NCI-H2029 treated with DMSO at 0.1 percent for 48 hours (cell line): ENCODE results near the gene LHX2.

Experiments
- DNase-seq: peaks from one replicate; lab custom pipeline; 2025; lab: John Stamatoyannopoulos, UW

Gene LHX2

DNA sequence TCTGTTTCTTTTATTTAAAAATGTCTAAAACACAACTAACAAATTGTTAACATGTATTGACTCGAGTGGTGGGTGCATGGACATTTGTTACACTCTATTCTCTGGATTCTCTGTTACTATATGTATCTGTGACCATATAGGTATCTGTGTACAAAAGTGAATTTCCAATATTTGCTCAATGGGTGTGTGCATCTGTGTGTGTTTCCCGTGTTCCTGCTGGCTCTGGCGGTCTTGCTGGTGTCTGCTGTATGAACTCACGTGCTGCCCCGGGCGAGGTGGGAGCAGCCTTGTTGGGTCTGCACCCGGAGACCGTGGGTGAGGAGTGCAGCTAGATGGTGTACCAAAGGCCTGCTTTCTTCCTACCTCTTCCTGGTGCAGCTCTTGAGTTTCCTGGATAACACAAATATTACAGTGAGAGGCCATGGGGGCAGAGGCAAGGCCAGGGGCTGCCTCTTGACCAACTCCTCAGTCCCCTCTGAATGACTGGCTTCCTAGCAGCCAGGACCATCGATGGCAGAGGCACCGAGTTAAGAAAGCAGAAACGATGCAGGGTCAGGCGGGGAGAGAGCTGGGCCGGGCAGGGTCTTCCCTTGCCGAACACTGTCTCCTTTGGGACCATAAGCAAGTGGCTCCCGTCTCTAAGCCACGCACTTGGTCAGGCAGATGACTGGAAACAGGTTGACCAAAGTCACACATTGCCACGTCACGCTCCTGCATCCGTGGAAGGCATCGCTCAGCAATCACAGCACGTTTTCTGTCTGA lies 49.5 kb downstream of the LHX2 start:
- no peak for DNase-seq

GRCh38 chr9:124062172-124062571 lies 50.6 kb downstream of the LHX2 start:
- no peak for DNase-seq

DNA sequence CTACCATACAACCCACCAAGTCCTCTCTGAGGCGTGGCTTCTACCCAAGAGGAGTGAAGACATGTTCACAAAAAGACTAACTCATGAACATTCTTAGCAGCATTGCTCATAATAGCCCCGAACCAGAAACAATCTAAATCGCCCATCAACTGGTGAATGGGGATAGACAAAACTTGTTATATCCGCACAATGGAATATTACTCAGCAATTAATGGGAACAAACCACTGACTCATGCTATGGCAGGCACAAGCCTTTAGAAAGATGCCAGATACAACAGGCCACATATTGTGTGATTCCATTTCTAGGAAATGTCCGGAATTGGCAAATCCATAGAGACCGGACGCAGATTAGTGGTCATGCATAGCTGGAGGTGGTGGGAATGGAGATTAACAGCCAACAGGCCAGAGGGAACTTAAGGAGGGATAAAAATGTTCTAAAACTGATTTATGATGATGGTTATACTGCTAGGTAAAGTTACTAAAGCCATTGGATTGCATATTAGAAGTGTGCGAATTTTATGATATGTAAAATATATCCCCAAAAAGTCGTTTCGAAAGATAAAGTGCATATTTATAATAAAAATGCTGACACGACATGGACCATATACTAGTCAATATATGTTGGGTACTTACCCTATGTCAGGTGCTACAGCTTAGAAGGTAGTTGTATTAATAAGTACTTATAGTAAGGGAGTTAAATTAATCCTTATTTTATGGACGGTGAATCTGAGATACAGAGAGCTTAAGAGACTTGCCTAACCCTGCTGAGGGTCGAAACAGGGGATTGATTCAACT lies 55.4 kb downstream of the LHX2 start:
- DNase-seq, result no peak

DNA sequence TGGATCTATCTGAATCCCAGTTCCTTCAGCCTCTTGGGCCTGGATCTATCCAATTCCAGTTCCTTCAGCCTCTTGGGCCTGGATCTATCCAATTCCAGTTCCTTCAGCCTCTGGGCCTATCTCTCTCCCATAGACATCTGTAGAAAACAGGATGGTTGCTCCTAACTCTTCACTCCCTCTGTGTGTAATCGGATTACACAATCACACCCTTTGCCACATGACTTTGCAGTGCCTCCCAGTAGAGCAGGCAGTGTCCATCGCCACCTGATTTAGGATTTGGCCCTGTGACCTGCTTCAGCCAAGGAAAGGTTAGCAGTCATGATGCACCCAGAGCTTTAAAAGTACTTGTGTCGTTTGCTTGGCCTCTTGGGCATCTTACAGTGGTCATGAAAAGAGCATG lies 56.7 kb downstream of the LHX2 start:
- no peak for DNase-seq

DNA sequence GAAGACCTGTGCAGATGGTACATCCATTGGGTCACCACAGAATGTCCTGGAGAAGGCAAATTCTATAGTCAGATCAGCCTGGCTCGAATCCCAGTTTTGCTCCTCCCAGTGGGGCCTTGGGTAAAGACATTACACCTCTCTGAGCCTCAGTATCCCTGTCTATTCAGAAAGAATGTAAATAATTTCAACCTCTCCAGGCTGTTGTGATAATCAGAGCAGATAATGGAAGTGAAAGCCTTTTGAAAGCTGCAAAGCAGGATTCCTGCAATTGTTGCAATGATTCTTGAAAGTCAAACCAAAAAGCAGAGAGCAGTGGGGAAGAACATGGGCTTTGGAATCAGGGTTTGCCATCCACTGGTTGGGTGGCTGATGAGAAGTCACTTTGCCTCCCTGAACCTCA lies 63.2 kb downstream of the LHX2 start:
- DNase-seq, result no peak

- no peak for DNase-seq
These were observed 64.2 kb downstream of the LHX2 start for GRCh38 chr9:124075761-124076160.

- no peak for DNase-seq
These were observed 66.5 kb downstream of the LHX2 start for GRCh38 chr9:124077915-124078572.

DNA sequence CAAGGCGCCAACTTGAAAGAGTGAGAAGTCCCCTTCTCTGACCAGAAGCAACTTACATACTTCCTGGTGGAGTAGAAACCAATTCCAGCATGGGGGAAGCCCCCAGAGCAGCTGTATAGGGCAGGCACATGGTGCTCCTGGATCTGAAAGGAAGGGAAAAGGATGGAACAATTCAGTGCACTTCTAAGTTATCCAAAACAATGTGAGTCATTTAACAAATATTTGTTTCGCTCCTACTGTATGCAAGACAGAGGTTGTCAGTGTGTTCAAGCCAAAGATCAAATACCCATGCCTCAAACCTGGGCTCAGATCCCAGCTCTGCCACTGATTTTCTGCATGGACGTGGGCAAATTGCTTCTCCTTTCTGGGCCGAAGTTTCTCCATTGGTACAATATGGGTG lies 67.1 kb downstream of the LHX2 start:
- DNase-seq, result no peak

DNA sequence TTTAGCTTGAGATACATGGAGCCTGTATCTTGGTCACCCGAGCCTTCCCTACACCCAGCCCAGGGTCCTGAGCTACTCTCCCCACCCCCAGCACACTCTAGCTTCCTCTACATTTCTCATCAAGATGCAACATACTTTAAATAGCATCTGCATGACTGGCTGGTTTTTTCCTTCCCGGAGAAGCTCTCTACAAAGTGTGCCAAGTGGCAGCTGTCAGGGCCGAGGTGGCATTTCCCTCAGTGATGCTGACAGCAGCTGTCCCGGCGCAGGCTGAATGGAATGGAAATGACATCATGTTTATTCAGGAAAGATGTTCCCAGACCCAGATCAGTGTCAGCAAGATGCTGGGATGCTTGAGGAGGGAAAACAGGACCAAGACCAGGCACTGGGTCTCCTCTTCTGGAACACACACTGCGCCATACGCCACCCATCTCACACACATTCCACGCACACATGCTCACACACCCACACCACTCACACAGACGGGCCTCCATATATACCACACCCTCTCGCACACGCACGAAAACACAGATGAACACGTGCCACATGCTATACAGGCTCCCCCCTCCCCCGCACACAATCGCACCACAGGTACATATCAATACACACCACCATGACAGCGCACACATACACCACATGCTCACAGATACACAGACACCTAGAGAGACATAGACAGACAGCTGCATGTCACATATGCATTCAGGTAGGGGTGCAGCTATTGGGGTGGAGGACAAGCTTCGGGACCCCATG lies 67.8 kb downstream of the LHX2 start:
- no peak for DNase-seq

DNA sequence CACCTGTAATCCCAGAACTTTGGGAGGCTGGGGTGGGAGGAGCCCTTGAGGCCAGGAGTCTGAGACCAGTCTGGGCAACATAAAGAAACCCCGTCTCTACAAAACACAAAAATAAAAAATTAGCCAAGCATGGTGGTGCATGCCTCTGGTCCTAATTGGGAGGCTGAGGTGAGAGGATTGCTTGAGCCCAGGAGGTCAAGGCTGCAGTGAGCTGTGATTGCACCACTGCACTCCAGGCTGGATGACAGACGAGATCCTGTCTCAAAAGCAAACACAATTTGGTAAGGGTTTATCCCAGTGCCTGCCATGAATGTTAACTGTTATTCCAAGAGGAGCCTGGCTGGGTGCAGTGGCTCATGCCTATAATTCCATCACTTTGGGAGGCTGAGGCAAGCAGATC lies 71.1 kb downstream of the LHX2 start:
- DNase-seq, result no peak
